Keratinocyte (primary cell): ENCODE results near the gene CNTROB. TPM values are rescaled to one million over a fixed set of nuclear protein-coding genes. Genes with fewer than 3 reads are reported as not detected.

Experiments used
- DNase-seq: peaks from one replicate; pipeline ENCODE4 v3.0.0-alpha.2; 2011; ENCODE audit warnings: low read depth, missing footprints, low spot score
- FAIRE-seq: peaks from 2 replicates; lab custom pipeline; 2011; peaks lifted over from hg19 to GRCh38; lab: Jason Lieb, UNC
- H2AFZ ChIP-seq: 2 replicates; pipeline ENCODE4 v1.6.0; 2012; ENCODE audit warnings: low read length, control low read depth, inconsistent platforms; ENCODE audit not compliant: control insufficient read depth
- H3K27ac ChIP-seq: 2 replicates; pipeline ENCODE4 v1.5.1; 2011; ENCODE audit warnings: low read length; ENCODE audit not compliant: control insufficient read depth, insufficient read depth
- H3K27me3 ChIP-seq: 3 replicates; pipeline ENCODE4 v1.6.0; 2011; ENCODE audit warnings: low read length; ENCODE audit not compliant: control insufficient read depth, insufficient read depth; ENCODE audit errors: extremely low read depth
- H3K36me3 ChIP-seq, 2 experiments: 2 replicates in 1 of 2; 3 replicates in 1 of 2; pipeline ENCODE4 v1.5.1; 2011; ENCODE audit warnings: low read length in 2 of 2, mild to moderate bottlenecking in 1 of 2; ENCODE audit not compliant: control insufficient read depth in 2 of 2, insufficient read depth in 2 of 2; ENCODE audit errors: extremely low read depth in 1 of 2
- H3K4me1 ChIP-seq: 3 replicates; pipeline ENCODE4 v1.5.1; 2011; ENCODE audit warnings: low read length; ENCODE audit not compliant: control insufficient read depth, insufficient read depth; ENCODE audit errors: extremely low read depth
- H3K4me2 ChIP-seq: 3 replicates; pipeline ENCODE4 v1.6.0; 2011; ENCODE audit warnings: low read depth, low read length; ENCODE audit not compliant: control insufficient read depth, insufficient read depth; ENCODE audit errors: extremely low read depth
- H3K4me3 ChIP-seq, 3 experiments: fragments of 200-600 bp in 1 of 3; sonication (generic) in 1 of 3; 2 replicates in 2 of 3; 3 replicates in 1 of 3; pipeline ENCODE4 v1.5.1; 2011 to 2016; ENCODE audit warnings: low read length in 3 of 3, mild to moderate bottlenecking in 3 of 3, control low read depth in 2 of 3, inconsistent platforms in 1 of 3, low read depth in 1 of 3, mixed read lengths in 1 of 3, mixed run types in 1 of 3, moderate library complexity in 1 of 3; ENCODE audit not compliant: control insufficient read depth in 2 of 3, insufficient read depth in 2 of 3; ENCODE audit errors: extremely low read depth in 1 of 3
- H3K79me2 ChIP-seq: 2 replicates; pipeline ENCODE4 v1.6.0; 2012; ENCODE audit warnings: low read length; ENCODE audit not compliant: control insufficient read depth, insufficient read depth
- H3K9ac ChIP-seq: 3 replicates; pipeline ENCODE4 v1.6.0; 2011; ENCODE audit warnings: low read length; ENCODE audit not compliant: control insufficient read depth, insufficient read depth; ENCODE audit errors: extremely low read depth
- H3K9me1 ChIP-seq: 3 replicates; pipeline ENCODE4 v1.6.0; 2011; ENCODE audit warnings: low read length; ENCODE audit not compliant: control insufficient read depth, insufficient read depth; ENCODE audit errors: extremely low read depth
- H3K9me3 ChIP-seq: 2 replicates; pipeline ENCODE4 v1.5.1; 2012; ENCODE audit warnings: low read depth, low read length; ENCODE audit not compliant: control insufficient read depth
- H4K20me1 ChIP-seq: 3 replicates; pipeline ENCODE4 v1.6.0; 2011; ENCODE audit warnings: low read length; ENCODE audit not compliant: control insufficient read depth, insufficient read depth; ENCODE audit errors: extremely low read depth
- EZH2 ChIP-seq: IDR thresholded peaks from one replicate; pipeline ENCODE4 v1.6.1; 2012; ENCODE audit warnings: inconsistent platforms, mild to moderate bottlenecking, low read length, moderate library complexity
- dilution Hi-C: fragments of 300-500 bp; cut with MboI; formaldehyde crosslinking; loops from one replicate; pipeline ENCODE4 v1.7.0; 2020; ENCODE audit warnings: low sequenced_read_pairs; ENCODE audit not compliant: extremely low pct_ligation_motif_present
- polyA plus RNA-seq, 5 experiments: library from polyadenylated mRNA; depleted of rRNA in 3 of 5; stranded (reverse) in 3 of 5; stranded (forward) in 1 of 5; unstranded in 1 of 5; fragments of >200 nt; gene quantifications; 1 replicate in 1 of 5; 2 replicates in 3 of 5; 3 replicates in 1 of 5; pipeline versions ENCODE4 v1.2.1 to v1.2.3, GENCODE V29; 2011 to 2012; ENCODE audit warnings: missing spikeins in 2 of 5, low read depth in 1 of 5, low replicate concordance in 1 of 5
- TF ChIP-seq, protein P1 (sequence below), 3 experiments: IDR thresholded peaks in 1 of 3; conservative IDR thresholded peaks in 1 of 3; optimal IDR thresholded peaks in 1 of 3; 2 replicates in 2 of 3; 3 replicates in 1 of 3; pipeline versions ENCODE3 to v1.5.1; 2011; ENCODE audit warnings: low read length in 3 of 3, mild to moderate bottlenecking in 3 of 3, moderate library complexity in 2 of 3, control low read depth in 1 of 3, inconsistent platforms in 1 of 3; ENCODE audit not compliant: insufficient read depth in 2 of 3; ENCODE audit errors: extremely low read depth in 1 of 3

The CNTROB gene
- polyA plus RNA-seq, 1 donor (not counting 4 experiments of a cell fraction or from before 2014, with no cell fraction given): 17.4 TPM

- DNase-seq: no peak
- Histone ChIP-seq H3K27me3 (peaks cover 2% of the 10 kb centered on the region), H3K9me1 (no peaks in the 10 kb centered on the region), H3K79me2 (no peaks in the 10 kb centered on the region), H4K20me1 (no peaks in the 10 kb centered on the region), H3K9ac (no peak overlapping the region), H3K9me3 (no peaks in the 10 kb centered on the region), H3K4me3 (no peak overlapping the region), H3K27ac (no peak overlapping the region), H3K4me2 (no peak overlapping the region), H3K4me1 (no peaks in the 10 kb centered on the region), H3K36me3 (no peaks in the 10 kb centered on the region), H2AFZ (no peak overlapping the region)
- dilution Hi-C loops: no loop called here
- FAIRE-seq: no peak
- TF ChIP-seq EZH2: no peak
- TF ChIP-seq, protein P1, sequence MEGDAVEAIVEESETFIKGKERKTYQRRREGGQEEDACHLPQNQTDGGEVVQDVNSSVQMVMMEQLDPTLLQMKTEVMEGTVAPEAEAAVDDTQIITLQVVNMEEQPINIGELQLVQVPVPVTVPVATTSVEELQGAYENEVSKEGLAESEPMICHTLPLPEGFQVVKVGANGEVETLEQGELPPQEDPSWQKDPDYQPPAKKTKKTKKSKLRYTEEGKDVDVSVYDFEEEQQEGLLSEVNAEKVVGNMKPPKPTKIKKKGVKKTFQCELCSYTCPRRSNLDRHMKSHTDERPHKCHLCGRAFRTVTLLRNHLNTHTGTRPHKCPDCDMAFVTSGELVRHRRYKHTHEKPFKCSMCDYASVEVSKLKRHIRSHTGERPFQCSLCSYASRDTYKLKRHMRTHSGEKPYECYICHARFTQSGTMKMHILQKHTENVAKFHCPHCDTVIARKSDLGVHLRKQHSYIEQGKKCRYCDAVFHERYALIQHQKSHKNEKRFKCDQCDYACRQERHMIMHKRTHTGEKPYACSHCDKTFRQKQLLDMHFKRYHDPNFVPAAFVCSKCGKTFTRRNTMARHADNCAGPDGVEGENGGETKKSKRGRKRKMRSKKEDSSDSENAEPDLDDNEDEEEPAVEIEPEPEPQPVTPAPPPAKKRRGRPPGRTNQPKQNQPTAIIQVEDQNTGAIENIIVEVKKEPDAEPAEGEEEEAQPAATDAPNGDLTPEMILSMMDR (optimal IDR thresholded peaks at IDR 0.05 in 1 of 3, IDR thresholded peaks at IDR 0.05 in 1 of 3, conservative IDR thresholded peaks at IDR 0.05 in 1 of 3; ENCODE audit: extremely low read depth in 1 of 3, insufficient read depth in 2 of 3, low read length in 3 of 3): no peak
These were observed 23.6 kb downstream of the CNTROB start for GRCh38 chr17:7955414-7956227.

DNA sequence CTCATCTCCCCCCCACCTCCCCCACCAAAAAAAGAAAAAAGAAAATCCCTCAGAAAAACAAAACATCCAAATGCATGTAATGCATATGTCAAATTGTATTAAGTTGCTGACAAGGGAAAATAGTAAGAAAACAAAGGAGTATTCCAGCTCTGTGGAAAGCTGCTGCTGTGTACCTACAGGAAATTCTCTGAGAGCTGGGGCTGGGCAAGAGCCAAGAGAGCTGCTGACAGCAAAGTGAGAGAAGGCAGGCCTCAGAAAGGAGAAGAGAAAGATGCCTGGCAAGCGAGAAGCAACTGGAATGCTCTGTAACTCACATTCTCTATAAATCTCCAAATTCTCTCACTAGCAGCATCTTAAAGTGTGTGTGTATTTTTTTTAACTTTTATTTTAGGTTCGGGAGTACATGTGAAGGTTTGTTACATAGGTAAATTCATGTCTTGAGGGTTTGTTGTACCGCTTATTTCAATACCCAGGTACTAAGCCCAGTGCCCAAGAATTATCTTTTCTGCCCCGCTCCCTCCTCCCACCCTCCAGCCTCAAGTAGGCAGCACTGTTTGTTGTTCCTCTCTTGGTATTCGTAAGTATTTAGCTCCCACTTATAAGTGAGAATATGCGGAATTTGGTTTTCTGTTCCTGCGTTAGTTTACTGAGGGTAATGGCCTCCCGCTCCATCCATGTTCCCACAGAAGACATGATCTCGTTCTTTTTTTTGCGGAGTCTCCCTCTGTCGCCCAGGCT is 24.4 kb downstream of the CNTROB start:
- H4K20me1 ChIP-seq: no peaks in the 10 kb centered on the region
- no peaks in the 10 kb centered on the region for H3K9me1 ChIP-seq
- no peaks in the 10 kb centered on the region for H3K36me3 ChIP-seq
- peaks cover 5% of the 10 kb centered on the region for H3K27me3 ChIP-seq
- no peaks in the 10 kb centered on the region for H3K79me2 ChIP-seq
- no peak overlapping the region for H3K9ac ChIP-seq
- H3K27ac ChIP-seq: no peak overlapping the region
- no peak for TF ChIP-seq EZH2
- TF ChIP-seq, protein P1 (optimal IDR thresholded peaks at IDR 0.05 in 1 of 3, IDR thresholded peaks at IDR 0.05 in 1 of 3, conservative IDR thresholded peaks at IDR 0.05 in 1 of 3; ENCODE audit: extremely low read depth in 1 of 3, insufficient read depth in 2 of 3, low read length in 3 of 3): no peak
- H3K9me3 ChIP-seq: no peaks in the 10 kb centered on the region
- H3K4me1 ChIP-seq: no peaks in the 10 kb centered on the region
- no peak overlapping the region for H3K4me3 ChIP-seq
- dilution Hi-C loops: no loop called here
- FAIRE-seq: no peak
- no peak for DNase-seq
- H2AFZ ChIP-seq: no peak overlapping the region
- no peak overlapping the region for H3K4me2 ChIP-seq
